ENCODE measurements around the gene LLGL2.

DNA sequence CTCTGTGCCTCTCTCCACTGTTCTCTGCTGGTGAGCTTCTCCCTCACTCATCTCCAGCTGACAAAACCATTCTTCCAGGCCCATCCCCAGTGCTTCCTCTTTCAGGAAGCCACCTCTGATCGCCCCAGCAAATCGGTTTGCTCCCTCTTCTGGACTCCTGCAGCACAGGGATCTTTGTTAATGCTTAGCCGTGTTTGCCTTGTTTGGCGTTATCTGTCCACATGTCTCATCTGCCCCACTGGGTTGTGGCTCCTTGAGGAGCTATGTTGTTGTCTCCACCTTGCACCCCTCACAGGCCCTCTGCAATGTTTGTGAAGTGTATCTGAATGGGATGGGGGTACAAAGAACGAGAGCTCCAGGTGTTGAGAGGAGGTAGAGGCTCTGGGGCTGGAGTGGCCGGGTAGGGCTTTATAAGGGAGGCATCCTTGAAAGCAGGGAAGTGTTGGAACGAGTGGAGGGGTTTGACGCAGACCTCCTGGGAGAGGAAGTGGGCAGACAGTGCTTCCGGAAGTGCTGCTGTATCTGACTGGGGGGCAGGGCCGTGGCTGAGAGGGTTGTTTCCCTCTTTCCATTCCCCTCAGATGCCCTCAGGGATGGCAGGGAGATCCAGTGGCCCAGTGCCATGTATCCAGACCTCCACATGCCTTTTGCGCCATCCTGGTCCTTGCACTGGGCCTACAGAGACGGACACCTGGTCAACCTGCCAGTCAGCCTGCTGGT lies 38.0 kb upstream of the LLGL2 start:
- TF ChIP-seq, protein P1, sequence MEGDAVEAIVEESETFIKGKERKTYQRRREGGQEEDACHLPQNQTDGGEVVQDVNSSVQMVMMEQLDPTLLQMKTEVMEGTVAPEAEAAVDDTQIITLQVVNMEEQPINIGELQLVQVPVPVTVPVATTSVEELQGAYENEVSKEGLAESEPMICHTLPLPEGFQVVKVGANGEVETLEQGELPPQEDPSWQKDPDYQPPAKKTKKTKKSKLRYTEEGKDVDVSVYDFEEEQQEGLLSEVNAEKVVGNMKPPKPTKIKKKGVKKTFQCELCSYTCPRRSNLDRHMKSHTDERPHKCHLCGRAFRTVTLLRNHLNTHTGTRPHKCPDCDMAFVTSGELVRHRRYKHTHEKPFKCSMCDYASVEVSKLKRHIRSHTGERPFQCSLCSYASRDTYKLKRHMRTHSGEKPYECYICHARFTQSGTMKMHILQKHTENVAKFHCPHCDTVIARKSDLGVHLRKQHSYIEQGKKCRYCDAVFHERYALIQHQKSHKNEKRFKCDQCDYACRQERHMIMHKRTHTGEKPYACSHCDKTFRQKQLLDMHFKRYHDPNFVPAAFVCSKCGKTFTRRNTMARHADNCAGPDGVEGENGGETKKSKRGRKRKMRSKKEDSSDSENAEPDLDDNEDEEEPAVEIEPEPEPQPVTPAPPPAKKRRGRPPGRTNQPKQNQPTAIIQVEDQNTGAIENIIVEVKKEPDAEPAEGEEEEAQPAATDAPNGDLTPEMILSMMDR (optimal IDR thresholded peaks at IDR 0.05 in 1 of 3, IDR thresholded peaks at IDR 0.05 in 1 of 3, conservative IDR thresholded peaks at IDR 0.05 in 1 of 3; ENCODE audit: extremely low read depth in 1 of 3, insufficient read depth in 2 of 3, low read length in 3 of 3) = no peak
- TF ChIP-seq EZH2 (IDR thresholded peaks at IDR 0.05; ENCODE audit: low read length) = no peak

Measured in keratinocyte (primary cell).